Kidney epithelial cell (primary cell): ENCODE measurements around the gene NFATC4. TPM values are rescaled to one million over a fixed set of nuclear protein-coding genes. Genes with fewer than 3 reads are reported as not detected.
A peak's percentile ranks its signal among the peaks of the same experiment; 100 is the strongest.

ENCODE experiments used
- DNase-seq: peaks from one replicate; pipeline ENCODE4 v3.0.0-alpha.2; 2010; ENCODE audit warnings: low read depth
- H3K27me3 ChIP-seq: 2 replicates; pipeline ENCODE4 v1.6.0; 2011; ENCODE audit warnings: low read length; ENCODE audit not compliant: control insufficient read depth, insufficient read depth
- H3K36me3 ChIP-seq: 2 replicates; pipeline ENCODE4 v1.5.1; 2011; ENCODE audit warnings: low read length; ENCODE audit not compliant: control insufficient read depth, insufficient read depth
- H3K4me3 ChIP-seq: 2 replicates; pipeline ENCODE4 v1.5.1; 2011; ENCODE audit warnings: low read depth, mild to moderate bottlenecking, control low read depth, low read length
- total RNA-seq: library from RNA; depleted of rRNA; stranded (reverse); fragments of >200 nt; gene quantifications from 2 replicates; pipeline ENCODE4 v1.2.3, GENCODE V29; 2015
- TF ChIP-seq, protein P1 (sequence below): IDR thresholded peaks from 2 replicates; pipeline ENCODE4 v1.5.1; 2011; ENCODE audit warnings: mild to moderate bottlenecking, moderate library complexity, low read length, control low read depth, inconsistent platforms; ENCODE audit not compliant: insufficient read depth, poor library complexity, severe bottlenecking

The NFATC4 gene
- total RNA-seq, 1 donor from 2014 or later, result 8.0 TPM

- Histone ChIP-seq H3K36me3 (no peaks in the 10 kb centered on the region), H3K4me3 (no peak overlapping the region), H3K27me3 (peaks cover 25% of the 10 kb centered on the region)
- DNase-seq, result no peak
- TF ChIP-seq, protein P1, sequence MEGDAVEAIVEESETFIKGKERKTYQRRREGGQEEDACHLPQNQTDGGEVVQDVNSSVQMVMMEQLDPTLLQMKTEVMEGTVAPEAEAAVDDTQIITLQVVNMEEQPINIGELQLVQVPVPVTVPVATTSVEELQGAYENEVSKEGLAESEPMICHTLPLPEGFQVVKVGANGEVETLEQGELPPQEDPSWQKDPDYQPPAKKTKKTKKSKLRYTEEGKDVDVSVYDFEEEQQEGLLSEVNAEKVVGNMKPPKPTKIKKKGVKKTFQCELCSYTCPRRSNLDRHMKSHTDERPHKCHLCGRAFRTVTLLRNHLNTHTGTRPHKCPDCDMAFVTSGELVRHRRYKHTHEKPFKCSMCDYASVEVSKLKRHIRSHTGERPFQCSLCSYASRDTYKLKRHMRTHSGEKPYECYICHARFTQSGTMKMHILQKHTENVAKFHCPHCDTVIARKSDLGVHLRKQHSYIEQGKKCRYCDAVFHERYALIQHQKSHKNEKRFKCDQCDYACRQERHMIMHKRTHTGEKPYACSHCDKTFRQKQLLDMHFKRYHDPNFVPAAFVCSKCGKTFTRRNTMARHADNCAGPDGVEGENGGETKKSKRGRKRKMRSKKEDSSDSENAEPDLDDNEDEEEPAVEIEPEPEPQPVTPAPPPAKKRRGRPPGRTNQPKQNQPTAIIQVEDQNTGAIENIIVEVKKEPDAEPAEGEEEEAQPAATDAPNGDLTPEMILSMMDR, result no peak
These were observed 25.1 kb upstream of the NFATC4 start for GRCh38 chr14:24342889-24343288.

DNA sequence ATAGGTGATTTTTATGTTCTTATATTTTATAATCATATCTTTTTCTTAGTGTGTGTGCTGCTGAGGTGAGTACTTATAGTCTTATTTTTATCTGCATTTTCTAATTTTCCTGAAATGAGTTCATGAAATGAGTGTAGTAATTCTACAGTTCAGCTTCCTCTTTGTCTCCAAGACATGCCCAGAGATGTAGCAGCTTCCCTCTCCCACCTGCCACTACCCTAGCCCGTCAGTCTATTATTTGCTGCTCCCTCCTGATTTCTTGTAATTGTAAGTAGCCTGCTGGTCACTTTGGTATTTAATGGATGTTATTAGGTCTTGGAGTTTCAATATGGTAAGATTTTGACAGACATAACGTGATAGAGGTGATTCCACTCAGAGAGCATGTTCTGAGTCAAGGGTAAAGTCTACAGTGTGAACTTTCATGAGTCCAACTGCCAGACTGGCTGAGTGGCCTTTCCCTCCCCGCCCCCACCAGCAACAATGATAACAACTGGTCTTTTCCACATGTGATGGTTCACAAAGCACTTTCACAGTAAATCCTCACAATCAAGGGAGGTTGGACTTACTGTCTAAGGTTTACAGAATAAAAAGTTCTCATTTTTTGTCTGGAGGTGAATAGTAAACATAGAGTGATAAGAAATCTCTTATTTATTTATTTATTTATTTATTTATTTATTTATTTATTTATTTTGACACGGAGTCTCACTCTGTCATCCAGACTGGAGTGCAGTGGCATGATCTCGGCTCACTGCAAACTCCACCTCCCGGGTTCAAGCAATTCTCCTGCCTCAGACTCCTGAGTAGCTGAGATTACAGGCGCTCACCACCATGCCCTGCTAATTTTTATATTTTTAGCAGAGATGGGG lies 24.0 kb upstream of the NFATC4 start:
- no peaks in the 10 kb centered on the region for H3K36me3 ChIP-seq
- TF ChIP-seq, protein P1, result no peak
- H3K27me3 ChIP-seq, result peaks cover 20% of the 10 kb centered on the region
- DNase-seq, result no peak
- H3K4me3 ChIP-seq, result no peak overlapping the region

- no peak overlapping the region for H3K4me3 ChIP-seq
- no peaks in the 10 kb centered on the region for H3K36me3 ChIP-seq
- no peak for DNase-seq
- H3K27me3 ChIP-seq, result peaks cover 11% of the 10 kb centered on the region
- TF ChIP-seq, protein P1, result no peak
These were observed 20.9 kb upstream of the NFATC4 start for GRCh38 chr14:24347134-24347533.

DNA sequence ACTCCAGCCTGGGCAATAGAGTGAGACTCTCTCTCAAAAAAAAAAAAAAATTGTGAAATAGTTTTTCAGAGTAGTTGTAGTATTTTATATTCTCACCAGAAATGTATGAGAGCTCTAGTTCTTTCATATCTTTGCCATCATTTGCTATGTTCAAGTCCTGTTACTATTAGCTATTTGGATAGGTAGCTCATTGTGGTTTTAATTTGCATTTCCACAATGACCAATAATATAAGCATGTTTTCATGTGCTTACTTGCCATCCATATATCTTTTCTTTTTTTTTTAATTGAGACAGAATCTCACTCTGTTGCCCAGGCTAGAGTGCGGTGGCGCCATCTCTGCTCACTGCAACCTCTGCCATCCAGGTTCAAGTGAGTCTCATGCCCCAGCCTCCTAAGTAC lies 19.8 kb upstream of the NFATC4 start:
- H3K27me3 ChIP-seq, result peaks cover 14% of the 10 kb centered on the region
- TF ChIP-seq, protein P1, result no peak
- H3K36me3 ChIP-seq, result no peaks in the 10 kb centered on the region
- no peak overlapping the region for H3K4me3 ChIP-seq
- no peak for DNase-seq

DNA sequence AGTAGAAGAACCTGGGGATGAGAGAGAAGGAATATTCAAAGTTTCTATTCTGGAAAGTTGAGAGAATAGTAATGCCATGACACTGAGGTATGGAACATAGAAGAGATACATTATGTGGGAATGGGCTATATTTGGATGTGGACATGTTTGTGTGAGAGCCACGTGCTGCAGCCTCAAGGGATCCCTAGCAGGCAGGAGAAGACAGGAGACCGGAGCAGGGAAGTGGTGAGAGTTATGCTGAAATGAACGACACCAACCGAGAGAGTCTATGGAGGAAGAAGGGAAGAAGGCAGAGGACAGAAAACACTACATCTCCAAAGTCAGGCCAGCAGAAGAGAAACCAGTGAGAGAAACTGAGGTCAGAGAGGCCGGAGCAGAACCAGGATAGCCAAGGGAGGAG lies 18.2 kb upstream of the NFATC4 start:
- TF ChIP-seq, protein P1, result no peak
- DNase-seq, result no peak
- Histone ChIP-seq H3K27me3 (peaks cover 14% of the 10 kb centered on the region), H3K36me3 (no peaks in the 10 kb centered on the region), H3K4me3 (no peak overlapping the region)

DNA sequence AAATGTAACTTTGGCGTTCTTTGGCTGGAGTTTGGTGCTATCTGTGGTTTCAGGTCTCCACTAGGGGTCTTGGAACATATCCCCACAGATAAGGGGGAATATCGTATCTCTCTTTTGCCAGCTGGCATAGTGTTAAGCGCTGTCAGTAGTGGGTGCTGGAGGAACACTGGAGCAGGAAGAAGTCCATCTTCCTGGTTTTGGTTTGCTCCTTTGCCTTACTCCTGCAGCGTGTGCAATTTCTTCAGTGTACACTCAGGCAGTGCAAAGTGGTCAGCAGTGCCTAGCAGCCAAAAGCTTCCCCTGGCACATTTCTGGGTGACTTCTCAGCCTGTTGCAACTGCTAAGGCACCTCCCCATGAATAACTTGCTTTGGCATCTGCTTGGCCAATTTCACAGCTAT lies 16.5 kb upstream of the NFATC4 start:
- DNase-seq, result no peak
- Histone ChIP-seq H3K36me3 (no peaks in the 10 kb centered on the region), H3K4me3 (no peak overlapping the region), H3K27me3 (peaks cover 14% of the 10 kb centered on the region)
- TF ChIP-seq, protein P1, result peak; percentile 7
